HEK293 (cell line): ENCODE data around the gene ARHGAP8.
"Not testable (repeated sequence)": the region's sequence is repeated elsewhere in the genome, so short reads cannot be mapped to it uniquely, and the experiment has no call there.

Experiments used
- CTCF ChIP-seq: fragments of 450-650 bp; formaldehyde crosslinking; IDR thresholded peaks from 2 replicates; pipeline ENCODE4 v1.5.1; 2016; ENCODE audit warnings: missing biosample characterization, missing genetic modification characterization
- PRDM10 ChIP-seq: fragments of 450-650 bp; formaldehyde crosslinking; IDR thresholded peaks from 2 replicates; pipeline ENCODE4 v1.5.1; 2016; ENCODE audit warnings: missing biosample characterization, missing genetic modification characterization
- ZBTB21 ChIP-seq: fragments of 450-650 bp; formaldehyde crosslinking; IDR thresholded peaks from 2 replicates; pipeline ENCODE4 v1.5.1; 2017; ENCODE audit warnings: missing biosample characterization, missing genetic modification characterization
- ZNF138 ChIP-seq: fragments of 450-650 bp; formaldehyde crosslinking; IDR thresholded peaks from 2 replicates; pipeline ENCODE4 v1.5.1; 2016; ENCODE audit warnings: missing biosample characterization, missing genetic modification characterization, borderline replicate concordance
- ZNF274 ChIP-seq, 2 experiments: fragments of 200-500 bp in 1 of 2; fragments of 450-650 bp in 1 of 2; sonication (Bioruptor generic) in 1 of 2; formaldehyde crosslinking in 1 of 2; IDR thresholded peaks; 2 replicates each; pipeline versions ENCODE4 v1.5.1 to v1.6.1; 2014 to 2016; ENCODE audit warnings: borderline replicate concordance in 1 of 2, inconsistent platforms in 1 of 2, low read length in 1 of 2, missing biosample characterization in 1 of 2, missing genetic modification characterization in 1 of 2
- ZNF335 ChIP-seq: fragments of 450-650 bp; formaldehyde crosslinking; conservative IDR thresholded peaks from 2 replicates; pipeline ENCODE4 v1.5.1; 2016; ENCODE audit warnings: missing biosample characterization, missing genetic modification characterization
- ZNF529 ChIP-seq: fragments of 450-650 bp; formaldehyde crosslinking; IDR thresholded peaks from 2 replicates; pipeline ENCODE4 v1.5.1; 2017; ENCODE audit warnings: missing genetic modification characterization, missing biosample characterization; ENCODE audit not compliant: insufficient replicate concordance
- TF ChIP-seq, protein P1 (sequence below): fragments of 450-650 bp; formaldehyde crosslinking; IDR thresholded peaks from 2 replicates; pipeline ENCODE4 v1.5.1; 2016; ENCODE audit warnings: missing biosample characterization, missing genetic modification characterization

DNA sequence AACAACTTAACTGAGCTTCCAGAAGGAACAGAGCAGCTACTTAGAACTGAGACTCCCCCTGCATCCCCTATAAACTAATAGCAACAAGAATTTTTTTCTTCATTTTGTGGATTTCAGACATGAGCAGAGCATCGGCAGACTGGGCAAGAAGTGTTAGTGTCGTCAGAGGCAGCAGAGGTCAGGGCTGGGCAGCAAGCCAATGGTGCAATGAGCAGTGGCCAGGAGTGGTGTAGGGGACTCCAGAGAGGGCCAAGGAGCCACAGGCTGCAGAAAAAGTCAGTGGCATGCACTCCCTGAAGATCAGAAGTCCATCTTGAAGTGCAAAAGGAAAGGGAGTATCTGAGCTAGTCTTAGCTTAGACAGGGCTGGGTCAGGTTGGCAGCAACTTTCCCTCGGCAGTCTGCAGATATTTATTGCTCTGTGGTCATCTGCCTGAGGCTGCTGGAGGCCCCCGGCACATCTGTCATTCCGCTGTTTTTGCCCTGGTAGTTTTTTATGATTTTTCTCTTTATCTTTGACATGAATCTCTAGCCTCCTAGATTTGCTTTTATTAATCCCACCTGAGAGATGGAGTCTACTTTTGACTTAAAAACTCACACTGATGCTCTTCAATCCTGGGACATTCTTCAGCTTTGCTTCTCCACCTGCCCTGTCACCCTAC lies 152.2 kb downstream of the ARHGAP8 start:
- TF ChIP-seq ZBTB21 (tag by site-specific recombination); ZNF138 (tag by site-specific recombination); ZNF529; ZNF274 (IDR thresholded peaks at IDR 0.05; ENCODE audit: low read length); ZNF274 (tag by site-specific recombination; IDR thresholded peaks at IDR 0.05; ENCODE audit: borderline replicate concordance); CTCF (tag by site-specific recombination); ZNF335; PRDM10 (tag by site-specific recombination): not testable (repeated sequence)
- TF ChIP-seq, protein P1, sequence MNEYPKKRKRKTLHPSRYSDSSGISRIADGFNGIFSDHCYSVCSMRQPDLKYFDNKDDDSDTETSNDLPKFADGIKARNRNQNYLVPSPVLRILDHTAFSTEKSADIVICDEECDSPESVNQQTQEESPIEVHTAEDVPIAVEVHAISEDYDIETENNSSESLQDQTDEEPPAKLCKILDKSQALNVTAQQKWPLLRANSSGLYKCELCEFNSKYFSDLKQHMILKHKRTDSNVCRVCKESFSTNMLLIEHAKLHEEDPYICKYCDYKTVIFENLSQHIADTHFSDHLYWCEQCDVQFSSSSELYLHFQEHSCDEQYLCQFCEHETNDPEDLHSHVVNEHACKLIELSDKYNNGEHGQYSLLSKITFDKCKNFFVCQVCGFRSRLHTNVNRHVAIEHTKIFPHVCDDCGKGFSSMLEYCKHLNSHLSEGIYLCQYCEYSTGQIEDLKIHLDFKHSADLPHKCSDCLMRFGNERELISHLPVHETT (tag by site-specific recombination), result not testable (repeated sequence)
